Measurements from ENCODE around the gene NDE1.

GRCh38 chr16:15604460-15605440, 45.3 kb upstream of the NDE1 start:
- TF ChIP-seq CTCF (conservative IDR thresholded peaks at IDR 0.05 in 1 of 2, IDR thresholded peaks at IDR 0.05 in 1 of 2; ENCODE audit: low read depth in 1 of 2, low read length in 2 of 2) (no peak), EZH2 (IDR thresholded peaks at IDR 0.05; ENCODE audit: low read length, missing control alignments) (no peak)

All from fibroblast of lung (primary cell).